KMS-11 (cell line): ENCODE results near the gene MAGOHB.
"Not testable (repeated sequence)": the region's sequence is repeated elsewhere in the genome, so short reads cannot be mapped to it uniquely, and the experiment has no call there.

ENCODE experiments used
- H2AFZ ChIP-seq: fragments of 200-600 bp; sonication (generic); 2 replicates; pipeline ENCODE4 v1.6.1; 2016; ENCODE audit warnings: antibody characterized with exemption, mixed run types, low read depth
- H3K27ac ChIP-seq: fragments of 200-600 bp; sonication (generic); 2 replicates; pipeline ENCODE4 v1.6.1; 2016; ENCODE audit warnings: mild to moderate bottlenecking, mixed run types
- H3K27me3 ChIP-seq: fragments of 200-600 bp; sonication (generic); 2 replicates; pipeline ENCODE4 v1.6.1; 2017; ENCODE audit warnings: mild to moderate bottlenecking, low read depth, mixed run types, moderate library complexity; ENCODE audit not compliant: insufficient read depth
- H3K36me3 ChIP-seq: fragments of 200-600 bp; sonication (generic); 2 replicates; pipeline ENCODE4 v1.6.1; 2017; ENCODE audit warnings: mild to moderate bottlenecking, mixed run types; ENCODE audit not compliant: insufficient read depth
- H3K4me1 ChIP-seq: fragments of 200-600 bp; sonication (generic); 2 replicates; pipeline ENCODE4 v1.6.1; 2016; ENCODE audit warnings: mild to moderate bottlenecking, low read depth, mixed run types; ENCODE audit not compliant: poor library complexity, severe bottlenecking
- H3K4me2 ChIP-seq: fragments of 200-600 bp; sonication (generic); 2 replicates; pipeline ENCODE4 v1.7.0; 2016; ENCODE audit warnings: mild to moderate bottlenecking, mixed run types
- H3K4me3 ChIP-seq: fragments of 200-600 bp; sonication (generic); IDR thresholded peaks from 2 replicates; pipeline ENCODE4 v1.6.1; 2017; ENCODE audit warnings: low read depth, low read length, mixed read lengths; ENCODE audit not compliant: insufficient read depth
- H3K79me2 ChIP-seq: fragments of 200-600 bp; sonication (generic); 2 replicates; pipeline ENCODE4 v1.6.1; 2016; ENCODE audit warnings: low read depth, mixed run types; ENCODE audit not compliant: insufficient read depth
- H3K9ac ChIP-seq: fragments of 200-600 bp; sonication (generic); 2 replicates; pipeline ENCODE4 v1.6.1; 2016; ENCODE audit warnings: mild to moderate bottlenecking, mixed run types
- H4K20me1 ChIP-seq: fragments of 200-600 bp; sonication (generic); 2 replicates; pipeline ENCODE4 v1.6.1; 2016; ENCODE audit warnings: mild to moderate bottlenecking, mixed run types; ENCODE audit not compliant: insufficient read depth
- CTCF ChIP-seq: fragments of 200-600 bp; sonication (generic); conservative IDR thresholded peaks from 2 replicates; pipeline ENCODE4 v1.6.1; 2017; ENCODE audit warnings: low read depth, mild to moderate bottlenecking, antibody characterized with exemption, low read length, moderate library complexity, mixed read lengths

MAGOHB gene

GRCh38 chr12:10612984-10613348 lies 443 bp downstream of the MAGOHB start:
- peaks cover 22% of the 10 kb centered on the region for H3K79me2 ChIP-seq
- peak overlapping the region; percentile 95 for H3K4me2 ChIP-seq
- H3K27ac ChIP-seq: peak overlapping the region; percentile 85
- H3K27me3 ChIP-seq: no peaks in the 10 kb centered on the region
- no peak for TF ChIP-seq CTCF
- peaks cover 16% of the 10 kb centered on the region for H3K4me1 ChIP-seq
- no peak overlapping the region for H3K4me3 ChIP-seq
- no peaks in the 10 kb centered on the region for H3K36me3 ChIP-seq
- H3K9ac ChIP-seq: peak overlapping the region; percentile 97
- H4K20me1 ChIP-seq: no peaks in the 10 kb centered on the region
- peak overlapping the region; percentile 74 for H2AFZ ChIP-seq

- Histone ChIP-seq H3K36me3 (no peaks in the 10 kb centered on the region), H3K27me3 (no peaks in the 10 kb centered on the region), H3K4me2 (peak overlapping the region; percentile 95), H3K27ac (peak overlapping the region; percentile 85; the same call in 1 of the 2 replicates), H3K4me3 (no peak overlapping the region), H2AFZ (no peak overlapping the region), H3K79me2 (peaks cover 22% of the 10 kb centered on the region), H3K4me1 (peaks cover 16% of the 10 kb centered on the region), H3K9ac (peak overlapping the region; percentile 97; the same call in 1 of the 2 replicates), H4K20me1 (no peaks in the 10 kb centered on the region)
- no peak for TF ChIP-seq CTCF
Measured at GRCh38 chr12:10612110-10612509, 1.3 kb downstream of the MAGOHB start.

GRCh38 chr12:10611258-10611657 lies 2.2 kb downstream of the MAGOHB start:
- H3K36me3 ChIP-seq, H3K27me3 ChIP-seq, H3K4me2 ChIP-seq, H3K9ac ChIP-seq, H3K27ac ChIP-seq, H3K4me3 ChIP-seq, H2AFZ ChIP-seq, H4K20me1 ChIP-seq: not testable (repeated sequence)
- peaks cover 22% of the 10 kb centered on the region for H3K79me2 ChIP-seq
- peaks cover 16% of the 10 kb centered on the region for H3K4me1 ChIP-seq

- Histone ChIP-seq H3K4me2 (no peak overlapping the region), H3K9ac (no peak overlapping the region), H3K79me2 (peaks cover 22% of the 10 kb centered on the region), H3K27me3 (no peaks in the 10 kb centered on the region), H3K36me3 (no peaks in the 10 kb centered on the region), H3K4me3 (no peak overlapping the region), H4K20me1 (no peaks in the 10 kb centered on the region), H3K27ac (no peak overlapping the region), H2AFZ (no peak overlapping the region), H3K4me1 (peaks cover 16% of the 10 kb centered on the region)
- no peak for TF ChIP-seq CTCF
Measured at GRCh38 chr12:10610188-10610587, 3.2 kb downstream of the MAGOHB start.

GRCh38 chr12:10607885-10608458 lies 5.4 kb downstream of the MAGOHB start:
- H3K27ac ChIP-seq: no peak overlapping the region
- H3K4me2 ChIP-seq: no peak overlapping the region
- peaks cover 19% of the 10 kb centered on the region for H3K79me2 ChIP-seq
- H4K20me1 ChIP-seq: no peaks in the 10 kb centered on the region
- no peak overlapping the region for H3K4me3 ChIP-seq
- TF ChIP-seq CTCF: peak; percentile 57
- no peaks in the 10 kb centered on the region for H3K36me3 ChIP-seq
- H3K4me1 ChIP-seq: peaks cover 10% of the 10 kb centered on the region
- no peak overlapping the region for H2AFZ ChIP-seq
- H3K27me3 ChIP-seq: no peaks in the 10 kb centered on the region
- H3K9ac ChIP-seq: no peak overlapping the region
